NCI-H69 (cell line): ENCODE results near the gene GMPR2.
A peak's percentile ranks its signal among the peaks of the same experiment; 100 is the strongest.

Source experiments
- DNase-seq: peaks from one replicate; lab custom pipeline; 2025; lab: John Stamatoyannopoulos, UW

GMPR2 gene

DNA sequence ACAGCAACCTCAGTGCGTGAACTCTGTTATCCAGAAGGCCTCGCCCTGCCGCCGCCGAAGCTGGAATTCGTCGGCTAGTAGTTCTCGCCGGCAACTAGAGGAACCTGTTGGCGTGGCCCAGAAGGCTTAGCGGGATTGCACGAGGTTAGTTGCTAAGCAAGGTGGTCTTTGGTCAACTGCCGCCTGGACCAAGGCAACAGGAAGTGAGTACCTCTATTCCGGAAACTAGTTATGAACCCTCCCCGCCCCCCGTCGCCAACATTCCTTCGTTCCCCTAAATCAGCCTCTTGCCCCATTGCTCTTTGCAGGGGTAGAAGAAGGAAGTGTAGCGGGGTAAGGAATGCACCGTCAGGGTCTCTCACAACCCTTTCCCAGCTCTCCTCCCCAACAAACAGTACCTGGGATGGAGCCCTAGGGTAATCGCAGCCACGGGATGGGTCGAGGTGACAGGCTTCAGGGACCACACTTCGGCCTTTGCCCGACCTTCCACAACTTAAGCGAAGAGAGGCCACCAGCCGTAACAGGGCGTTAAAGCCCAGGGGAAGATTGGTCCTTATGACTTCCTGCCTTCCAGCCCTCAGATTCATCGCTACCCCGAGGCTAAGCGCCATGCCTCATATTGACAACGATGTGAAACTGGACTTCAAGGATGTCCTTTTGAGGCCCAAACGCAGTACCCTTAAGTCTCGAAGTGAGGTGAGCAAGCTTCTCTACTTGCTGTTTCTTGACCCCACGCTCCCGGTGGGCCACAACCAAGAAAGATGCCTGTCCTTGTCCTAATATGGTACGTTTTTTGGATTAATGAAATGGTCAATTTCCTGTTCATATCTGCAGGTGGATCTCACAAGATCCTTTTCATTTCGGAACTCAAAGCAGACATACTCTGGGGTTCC lies at the start of gene GMPR2:
Gene GMPR2, plus strand, starts transcription at position 285 of the 893 bp plus-strand sequence. Its CDS starts 325 bp downstream, at position 610.
- DNase-seq: peak; percentile 90

DNA sequence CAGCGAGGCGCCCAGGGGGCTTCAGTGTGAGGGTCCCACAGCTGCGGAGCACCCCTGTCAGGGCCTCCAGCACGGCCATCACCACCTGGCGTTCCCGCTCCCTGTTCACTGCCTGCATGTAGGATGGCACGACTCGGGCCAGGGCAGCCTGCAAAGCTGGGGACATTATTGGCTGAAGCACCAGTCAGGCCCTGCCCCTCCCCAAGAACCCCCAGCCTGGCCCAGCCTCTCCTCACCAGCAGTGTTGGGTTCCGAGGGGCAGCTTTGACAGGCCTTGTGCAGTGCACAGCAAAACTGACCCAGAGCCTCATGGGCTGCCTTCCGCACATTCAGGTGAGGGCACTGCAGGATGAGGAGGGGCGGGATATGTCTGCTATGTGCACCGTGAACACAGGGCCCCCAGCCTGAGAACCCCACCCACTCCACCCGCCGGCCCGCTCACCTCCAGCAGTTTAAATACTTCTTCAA lies 49.7 kb upstream of the GMPR2 start:
- no peak for DNase-seq

DNA sequence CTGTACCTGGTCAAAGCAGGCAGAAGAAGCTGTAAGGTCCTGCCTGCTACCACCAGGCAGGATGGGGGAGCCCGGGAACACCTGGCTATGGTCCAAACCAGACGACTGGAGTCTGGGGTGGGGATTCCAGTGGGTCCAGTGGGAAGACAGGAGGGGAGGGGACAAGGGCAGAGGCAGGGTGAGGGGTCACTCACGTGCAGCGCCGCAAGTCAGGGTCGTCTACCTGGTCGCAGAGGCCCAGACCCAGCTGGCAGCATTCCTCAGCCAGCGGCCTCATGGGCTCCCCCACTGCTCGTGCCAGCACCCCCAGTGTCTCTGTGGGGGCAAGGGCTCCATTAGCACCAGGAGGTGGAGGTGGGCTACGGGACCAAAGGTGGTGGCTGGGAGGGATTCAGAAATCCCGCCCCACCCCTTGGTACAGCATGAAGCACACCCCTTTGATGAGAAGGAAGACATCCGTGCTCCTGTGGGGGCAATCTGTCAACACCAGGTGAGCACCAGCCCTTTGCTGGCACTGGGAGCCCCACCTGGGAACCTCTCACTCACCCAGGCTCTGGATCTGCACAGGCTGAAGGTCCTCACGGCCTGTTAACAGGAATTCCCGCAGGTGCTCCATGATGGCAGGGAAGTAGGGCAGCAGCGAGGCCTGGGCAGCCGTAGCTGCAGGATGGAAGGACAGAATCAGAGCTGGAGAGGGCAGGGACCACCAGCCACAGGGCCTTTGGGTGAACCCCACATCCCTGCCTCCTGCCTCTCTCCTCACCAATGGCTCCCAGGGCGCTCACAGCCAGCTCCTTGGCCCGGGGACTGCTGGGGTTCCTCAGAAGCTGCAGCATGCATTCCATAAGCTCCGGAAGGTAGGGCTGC lies 48.4 kb upstream of the GMPR2 start:
- no peak for DNase-seq

DNA sequence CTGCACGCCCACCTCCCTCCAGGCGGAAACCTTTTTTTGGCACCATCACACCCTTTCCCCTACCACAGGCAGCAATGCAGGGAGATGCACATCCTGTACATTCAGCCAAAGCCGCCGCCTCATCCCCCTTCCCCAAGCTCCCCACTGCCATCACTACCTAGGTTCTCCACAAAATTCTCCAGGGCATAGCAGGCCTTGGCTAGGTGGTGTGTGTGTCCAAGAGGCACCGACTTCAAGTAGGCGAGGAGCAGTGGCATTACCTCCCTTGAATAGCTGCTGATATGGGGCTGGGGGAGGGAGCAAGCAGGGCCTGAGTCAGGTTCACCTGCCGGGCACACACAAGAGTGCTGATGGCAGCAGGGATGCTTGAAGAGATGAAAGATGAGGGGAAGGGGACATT lies 47.7 kb upstream of the GMPR2 start:
- no peak for DNase-seq

DNA sequence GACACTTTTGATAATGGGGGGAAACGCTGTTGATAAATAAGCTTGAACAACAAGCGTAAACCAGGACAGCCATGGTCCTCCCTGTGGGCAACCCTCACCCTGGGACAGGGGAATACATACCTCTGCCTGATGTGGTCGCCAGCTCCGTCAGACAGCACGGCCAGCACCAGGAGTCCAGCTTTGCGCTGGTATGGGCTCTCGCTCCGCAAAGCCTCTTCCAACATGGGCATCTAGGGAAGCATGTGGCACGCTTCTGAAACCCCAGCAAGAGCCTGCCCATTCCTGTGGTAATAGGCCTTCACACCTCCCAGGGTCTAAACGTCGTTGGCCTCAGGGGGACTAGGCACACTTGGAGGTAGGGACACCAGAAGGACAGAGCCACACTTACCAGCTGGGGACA lies 47.0 kb upstream of the GMPR2 start:
- DNase-seq: no peak

DNA sequence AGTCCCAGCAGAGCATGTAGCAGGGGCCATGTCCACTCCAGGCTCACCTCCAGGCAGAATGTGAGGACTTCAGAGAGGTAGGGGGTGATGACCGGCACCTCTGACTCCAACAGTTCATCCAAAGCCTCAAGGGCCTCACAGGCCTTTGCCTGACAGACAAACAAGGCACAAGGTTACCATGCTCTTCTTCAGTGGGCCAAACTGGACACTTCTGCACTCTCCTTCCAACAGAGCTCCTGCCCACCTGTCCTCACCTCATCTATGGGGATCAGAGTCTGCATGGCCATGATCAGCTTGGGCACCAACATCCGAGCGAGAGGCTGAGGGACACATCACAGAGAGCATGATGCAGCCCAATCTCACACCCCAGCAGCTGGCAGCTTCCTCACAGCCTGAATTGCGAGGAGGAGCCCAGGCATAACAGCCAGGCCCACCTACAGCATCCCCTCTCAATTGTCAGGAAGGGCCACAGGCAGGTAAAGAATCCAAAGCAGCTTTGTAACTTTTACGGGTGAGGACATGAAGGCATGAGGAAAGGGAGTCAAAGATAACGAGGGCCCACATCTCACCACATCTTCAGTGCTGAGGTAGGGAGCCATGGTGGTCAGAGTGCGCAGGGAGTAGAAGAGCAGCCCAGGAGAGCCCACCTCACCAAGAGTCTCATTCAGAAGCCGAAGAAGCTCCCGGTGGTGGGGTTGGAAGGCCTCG lies 45.7 kb upstream of the GMPR2 start:
- DNase-seq: no peak

DNA sequence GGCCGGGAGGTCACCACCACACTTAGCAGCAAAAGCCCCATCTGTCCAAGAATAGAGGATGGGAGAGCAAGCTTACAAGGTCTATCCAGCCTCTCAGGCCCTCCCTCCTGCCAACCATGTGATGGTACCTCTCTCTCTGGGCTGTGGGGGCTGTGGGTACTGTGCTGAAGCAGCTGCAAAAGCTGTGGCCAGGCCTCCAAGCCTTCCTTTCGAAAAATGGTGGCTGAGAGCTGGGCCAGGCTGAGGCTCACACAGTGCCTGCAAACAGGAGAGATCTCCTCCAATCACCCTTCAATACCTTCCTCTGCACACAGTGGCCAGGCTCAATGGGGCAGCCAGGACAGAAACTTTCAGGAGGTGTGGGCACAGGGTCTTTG lies 45.2 kb upstream of the GMPR2 start:
- DNase-seq: no peak

DNA sequence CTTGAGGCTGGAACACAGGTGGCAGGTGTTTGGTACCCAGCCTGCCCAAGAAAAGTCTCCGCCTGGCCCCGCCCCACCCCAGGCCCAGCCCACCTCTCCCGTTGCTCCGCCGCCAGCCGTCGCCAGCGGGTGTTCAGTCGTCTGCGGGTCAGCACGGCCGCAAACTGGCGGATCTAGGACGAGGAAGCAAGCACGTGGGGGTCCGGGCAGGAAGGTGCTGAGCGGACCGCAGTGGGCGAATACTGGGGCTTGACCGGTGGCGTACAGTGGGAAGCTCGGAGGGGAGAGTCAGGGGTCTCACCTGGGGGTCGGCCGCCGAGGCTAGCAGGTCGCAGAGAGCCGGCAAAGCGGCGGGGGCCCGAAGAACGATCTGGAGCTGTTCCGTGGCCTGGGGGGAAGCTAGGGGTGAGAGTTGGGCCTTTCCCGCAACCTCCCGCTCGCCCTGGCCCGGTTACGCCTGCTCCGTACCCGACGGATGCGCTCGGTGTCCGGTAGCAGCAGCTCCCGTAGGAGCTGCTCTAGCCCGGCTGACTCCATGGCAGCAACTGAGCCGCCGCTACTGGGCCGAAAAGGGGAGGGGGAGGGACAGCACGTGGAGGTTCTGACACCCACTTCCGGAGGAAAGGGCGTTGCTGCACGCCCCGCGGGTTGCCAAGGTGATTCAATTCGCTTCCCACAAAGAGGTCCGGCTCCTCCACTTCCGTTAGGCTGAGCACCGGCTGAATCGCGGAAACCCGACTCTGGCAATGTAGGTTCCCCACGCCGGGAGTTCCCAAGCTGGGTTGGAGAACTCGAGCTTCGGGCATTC lies 44.3 kb upstream of the GMPR2 start, which contains the start of gene IPO4:
Gene IPO4, minus strand, starts transcription at position 566 of the 808 bp plus-strand sequence. Its CDS starts 29 bp downstream, at position 537.
- peak; percentile 99 for DNase-seq

DNA sequence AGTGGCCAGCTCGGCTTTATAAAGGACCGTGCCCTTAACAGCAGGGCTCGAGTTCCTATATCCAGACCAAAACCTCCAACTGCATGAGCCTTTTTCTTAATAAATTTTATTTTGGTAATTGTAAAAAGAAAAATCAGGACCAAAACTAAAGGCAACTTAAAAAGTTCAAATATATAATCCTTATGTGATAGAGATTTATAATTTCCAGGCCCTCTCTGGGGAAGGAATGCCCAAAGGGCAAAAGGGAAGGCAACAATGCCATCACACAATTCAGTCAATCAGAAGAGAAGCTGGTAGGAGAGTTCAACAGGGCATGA lies 43.7 kb upstream of the GMPR2 start:
- DNase-seq: no peak

DNA sequence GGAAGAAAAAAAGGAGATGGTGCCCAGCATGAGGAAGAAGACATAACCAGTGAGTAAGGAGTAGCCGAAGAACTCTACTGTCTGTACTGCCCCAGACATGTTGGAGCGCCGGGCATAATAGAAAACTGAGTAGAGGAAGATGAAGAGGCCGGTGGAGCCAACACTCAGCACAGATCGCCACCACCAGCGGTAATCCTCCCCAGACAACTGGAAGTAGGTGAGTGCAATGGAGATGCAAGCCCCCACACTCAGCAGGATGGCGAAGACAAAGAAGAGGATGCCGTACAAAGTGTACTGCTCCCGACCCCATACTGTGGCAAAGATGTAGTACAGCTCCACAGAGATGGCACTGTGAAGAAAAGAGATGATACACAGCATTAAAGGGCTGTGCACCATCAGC lies 43.3 kb upstream of the GMPR2 start:
- DNase-seq: no peak

DNA sequence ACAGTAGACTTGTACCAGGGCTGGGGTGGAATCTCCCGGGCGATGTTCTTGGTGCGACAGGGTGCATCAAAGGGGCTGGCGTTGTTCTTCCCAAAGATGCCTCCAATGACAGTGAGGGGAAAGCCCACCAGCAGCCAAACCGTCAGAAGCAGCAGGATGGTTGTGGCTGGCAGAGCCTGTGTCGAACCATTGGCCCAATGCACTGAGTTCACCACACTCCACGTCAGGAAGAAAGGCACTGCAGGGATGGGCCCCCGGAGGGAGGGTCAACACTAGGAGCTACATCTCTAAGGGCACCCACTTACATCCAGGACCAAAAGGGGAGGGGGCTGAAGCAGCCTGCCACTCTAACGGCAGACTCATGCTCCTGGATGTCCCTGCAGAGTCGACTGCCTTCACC lies 42.3 kb upstream of the GMPR2 start:
- no peak for DNase-seq

DNA sequence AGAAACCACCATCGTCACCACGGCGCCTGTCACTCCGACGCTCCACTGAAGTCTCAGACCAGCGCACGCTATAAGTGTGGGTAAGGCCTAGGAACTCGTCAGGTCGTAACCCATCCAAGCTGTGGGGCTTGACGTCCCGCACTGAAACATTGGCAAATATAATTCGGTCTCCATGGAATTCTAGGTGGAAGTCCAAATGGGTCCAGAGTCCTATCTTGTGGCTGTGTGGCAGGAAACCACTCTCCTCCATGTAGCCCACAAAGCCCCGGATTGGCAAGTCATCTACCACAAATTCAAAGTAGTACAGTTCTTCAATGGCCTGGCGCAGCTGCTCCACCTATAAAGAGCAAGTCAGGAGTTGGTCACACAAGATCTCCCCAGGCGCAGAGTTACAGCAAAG lies 39.8 kb upstream of the GMPR2 start:
- no peak for DNase-seq

DNA sequence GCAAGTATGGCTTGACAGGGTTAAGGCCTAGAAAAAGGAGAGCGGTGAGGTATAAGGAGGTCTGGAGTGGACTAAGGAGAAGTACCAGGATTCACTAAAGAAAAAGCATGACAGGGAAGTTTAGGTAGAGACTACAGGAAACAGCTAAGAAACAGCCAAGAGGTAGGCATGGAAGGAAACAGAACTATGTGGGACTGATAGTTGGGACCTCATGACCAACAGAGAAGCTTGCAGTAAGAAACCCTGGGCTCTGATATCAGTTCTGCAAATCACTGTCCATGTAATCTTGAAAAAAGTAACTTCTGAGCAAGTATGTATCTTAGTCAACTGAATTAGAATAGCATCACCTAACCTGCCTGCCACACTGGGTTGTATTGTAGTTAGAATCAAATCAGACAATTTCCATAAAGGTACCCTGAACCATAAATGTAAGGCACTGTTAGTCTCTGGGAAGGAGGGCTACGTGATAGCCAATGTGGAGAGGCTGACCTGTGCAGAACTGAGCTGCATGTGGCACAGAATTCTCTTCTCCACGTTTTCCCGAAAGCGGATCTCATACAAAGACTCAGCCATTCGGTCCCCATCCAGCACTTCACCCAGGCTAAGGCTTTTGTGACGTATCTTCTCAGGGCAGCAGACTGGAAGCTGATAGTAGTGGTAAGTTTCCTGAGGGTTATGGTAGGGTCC lies 38.4 kb upstream of the GMPR2 start:
- DNase-seq: no peak

DNA sequence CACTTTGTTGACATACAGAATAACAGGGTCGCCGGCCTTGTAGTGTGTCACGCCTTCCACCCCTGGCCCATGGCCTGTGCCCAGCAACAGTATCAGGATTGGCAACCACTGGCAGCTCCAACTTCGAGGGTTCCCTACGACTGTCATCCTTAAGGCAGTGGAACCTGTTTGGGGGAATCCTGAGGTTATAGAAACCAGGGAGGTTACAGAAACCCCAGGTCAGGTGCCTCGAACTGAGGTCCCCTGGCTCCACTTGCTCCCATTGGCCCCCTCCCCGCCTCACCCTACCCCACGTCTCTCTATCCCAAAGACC lies 37.9 kb upstream of the GMPR2 start:
- no peak for DNase-seq

DNA sequence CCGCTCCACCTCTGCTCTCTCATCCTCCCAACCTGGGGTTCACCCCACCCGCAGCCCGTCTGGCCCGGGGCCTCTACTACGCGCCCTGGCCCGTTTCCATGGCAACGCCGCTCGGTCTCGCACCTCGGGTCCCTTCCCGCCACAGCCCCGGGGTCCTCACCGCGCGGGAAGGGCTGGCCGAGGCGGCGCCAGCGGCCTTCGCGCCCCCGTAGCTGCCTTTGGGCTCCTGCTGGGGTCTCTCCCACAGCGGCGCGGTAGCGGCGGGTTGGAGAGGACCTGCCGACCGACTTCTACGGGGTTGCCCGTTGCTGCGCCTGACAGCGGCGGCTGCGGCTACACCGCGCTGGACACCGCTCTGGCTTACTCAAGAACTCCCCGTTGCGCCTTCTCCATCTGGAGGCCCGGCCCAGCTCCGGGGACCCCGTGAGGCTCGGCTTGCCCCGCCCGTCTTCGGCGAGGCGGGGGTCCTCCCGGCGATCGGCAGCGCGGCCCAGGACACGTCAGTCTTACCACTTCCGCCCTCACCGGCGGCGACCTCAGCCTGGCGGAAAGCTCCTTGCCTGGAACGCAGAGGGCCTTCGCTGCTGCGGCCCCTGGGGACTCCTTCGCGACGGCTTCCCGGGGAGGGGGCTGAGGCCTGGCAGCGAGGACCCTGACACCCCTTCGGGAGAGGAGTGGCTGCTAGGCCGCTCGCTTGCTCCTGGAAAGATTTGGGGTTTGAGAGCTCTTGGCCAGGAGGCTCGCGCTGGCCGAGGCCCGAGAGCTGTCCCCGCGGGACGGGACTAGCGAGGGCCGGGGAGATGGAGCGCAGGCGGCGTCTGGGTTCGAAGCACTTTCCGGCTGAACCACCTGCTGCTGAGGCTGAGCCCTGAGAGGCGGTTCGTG lies 37.3 kb upstream of the GMPR2 start, which contains the start of gene TM9SF1:
Gene TM9SF1, minus strand, starts transcription at position 256 of the 885 bp plus-strand sequence. CDS start 422 bp downstream, outside the sequence.
- peak; percentile 96 for DNase-seq

DNA sequence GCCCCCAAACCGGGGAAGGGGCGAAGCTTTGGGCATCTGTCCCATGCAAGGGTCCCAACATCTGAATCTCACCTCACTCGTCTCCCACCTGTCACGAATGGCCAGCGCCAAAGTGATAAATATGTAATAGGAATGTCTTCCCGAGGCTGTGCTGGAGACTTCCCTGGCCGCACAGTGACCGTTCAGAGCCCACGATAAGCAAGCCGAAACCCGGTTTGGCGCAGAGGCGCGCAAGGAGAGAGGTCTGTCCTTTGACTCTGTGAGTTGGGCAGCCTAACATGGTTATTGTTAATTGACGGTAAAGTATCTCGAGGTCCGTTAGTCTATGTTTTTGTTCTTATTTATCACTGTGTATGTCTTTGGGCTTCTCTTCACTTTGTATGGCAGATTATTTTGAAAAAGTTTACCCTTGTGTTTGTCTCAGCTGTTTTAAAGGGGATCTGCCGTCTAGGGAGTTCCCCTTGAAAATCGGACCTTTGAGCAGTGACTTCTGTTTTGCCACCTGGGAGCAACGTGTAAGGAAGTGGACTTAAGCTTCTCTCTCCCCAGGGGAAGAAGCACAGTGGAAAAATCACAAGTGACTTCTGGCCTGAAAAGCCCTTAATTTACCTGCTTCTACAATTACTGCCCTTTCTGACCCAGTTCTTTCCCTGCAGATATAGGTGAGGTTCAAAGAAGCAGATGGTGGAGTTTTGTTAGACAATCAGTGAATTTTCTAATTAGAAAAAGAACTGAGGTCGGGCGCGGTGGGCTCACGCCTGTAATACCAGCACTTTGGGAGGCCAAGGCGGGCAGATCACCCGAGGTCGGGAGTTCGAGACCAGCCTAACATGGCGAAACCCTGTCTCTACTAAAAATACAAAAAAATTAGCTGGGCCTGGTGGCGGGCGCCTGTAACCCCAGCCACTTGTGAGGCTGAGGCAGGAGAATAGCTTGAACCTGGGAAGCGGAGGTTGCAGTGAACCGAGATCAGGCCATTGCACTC lies 36.4 kb upstream of the GMPR2 start:
- peak; percentile 69 for DNase-seq

DNA sequence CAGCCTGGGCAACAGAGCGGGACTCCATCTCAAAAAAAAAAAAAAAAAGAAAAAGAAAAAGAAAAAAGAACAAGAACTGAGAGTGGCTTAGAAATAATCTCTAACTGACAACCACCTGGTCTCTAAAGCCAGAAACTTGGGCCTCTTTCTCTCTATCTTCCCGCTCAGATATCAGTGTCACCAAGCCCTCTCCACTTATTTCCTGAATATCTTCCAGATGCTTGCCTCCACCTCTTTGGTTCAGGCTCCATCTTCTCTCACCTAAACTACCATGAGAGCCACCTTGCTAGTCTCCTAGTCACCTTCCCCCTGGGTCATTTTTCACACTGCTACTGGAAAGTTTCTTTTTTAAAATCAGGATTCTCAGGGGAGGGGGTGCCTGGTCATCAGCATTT lies 35.7 kb upstream of the GMPR2 start:
- no peak for DNase-seq

DNA sequence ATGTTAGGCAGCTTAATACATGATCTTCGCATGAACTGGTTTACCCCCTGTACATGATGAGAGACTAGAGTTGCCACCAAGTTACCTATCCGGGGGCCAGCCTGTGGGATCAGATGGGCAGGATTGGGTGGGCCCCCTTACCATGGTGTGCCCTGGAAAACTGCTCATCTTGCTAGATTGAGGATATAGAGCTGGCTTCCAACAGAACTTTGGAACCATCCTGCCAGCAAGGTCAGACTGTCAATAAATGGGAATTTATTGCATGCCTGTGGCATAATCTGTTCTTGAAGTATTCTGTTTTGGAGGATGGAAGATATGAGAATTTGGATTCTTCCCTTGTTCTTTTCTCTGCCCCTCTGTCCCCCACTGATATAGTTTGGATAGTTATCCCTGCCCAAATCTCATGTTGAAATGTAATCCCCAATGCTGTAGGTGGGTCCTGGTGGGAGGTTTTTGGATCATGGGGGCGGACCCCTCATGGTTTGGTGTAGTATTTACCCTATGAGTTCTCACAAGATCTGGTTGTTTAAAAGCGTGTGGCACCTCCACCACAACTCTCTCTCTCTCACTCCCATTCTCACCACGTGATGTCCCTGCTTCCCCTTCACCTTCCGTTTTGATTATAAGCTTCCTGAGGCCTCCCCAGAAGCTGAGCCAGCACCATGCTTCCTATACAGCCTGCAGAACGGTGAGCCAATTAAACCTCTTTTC lies 33.8 kb upstream of the GMPR2 start:
- DNase-seq: no peak
